ENCODE results near the gene RABGGTA.

DNA sequence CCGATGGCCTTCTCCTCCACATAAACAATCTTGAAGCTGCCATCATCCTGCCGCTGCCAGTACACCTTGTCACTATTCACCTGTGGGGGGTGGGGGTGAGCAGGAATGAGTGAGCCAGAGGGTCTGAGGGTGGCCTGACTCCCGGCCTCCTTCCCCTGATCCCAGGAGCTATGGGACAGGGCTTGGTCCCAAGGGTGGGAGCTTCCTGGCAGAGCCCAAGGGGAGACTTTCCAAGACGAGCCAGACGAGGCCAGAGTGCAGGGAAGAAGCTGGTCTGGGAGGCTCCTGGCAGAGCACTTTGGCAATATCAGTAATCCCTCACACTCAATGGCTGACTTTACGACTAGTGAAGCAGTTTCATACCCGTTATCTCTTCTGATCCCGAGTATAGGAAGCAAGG lies 16.0 kb downstream of the RABGGTA start:
- TF ChIP-seq EZH2 (IDR thresholded peaks at IDR 0.05; ENCODE audit: borderline replicate concordance, low read length) (no peak), CTCF (IDR thresholded peaks at IDR 0.05; ENCODE audit: low read length) (no peak)

All from OCI-LY1 (cell line).